GM19193 (cell line): ENCODE results near the gene GLYATL2.

Source experiments
- POLR2A ChIP-seq: IDR thresholded peaks from 4 replicates; pipeline ENCODE4 v1.6.1; 2011; ENCODE audit not compliant: insufficient read depth, insufficient read length; ENCODE audit errors: extremely low read depth

GLYATL2 gene

GRCh38 chr11:58829786-58830185 is 14.7 kb downstream of the GLYATL2 start:
- no peak for TF ChIP-seq POLR2A

GRCh38 chr11:58813693-58814092 is 30.8 kb downstream of the GLYATL2 start:
- TF ChIP-seq POLR2A: no peak

- no peak for TF ChIP-seq POLR2A
These were observed 33.0 kb downstream of the GLYATL2 start for GRCh38 chr11:58811499-58811898.

- no peak for TF ChIP-seq POLR2A
These were observed 37.2 kb downstream of the GLYATL2 start for GRCh38 chr11:58807343-58807742.

GRCh38 chr11:58805065-58805464 is 39.4 kb downstream of the GLYATL2 start:
- no peak for TF ChIP-seq POLR2A

- TF ChIP-seq POLR2A: no peak
These were observed 42.4 kb downstream of the GLYATL2 start for GRCh38 chr11:58801974-58802545.

- TF ChIP-seq POLR2A: no peak
These were observed 43.2 kb downstream of the GLYATL2 start for GRCh38 chr11:58801302-58801701.

- TF ChIP-seq POLR2A: no peak
These were observed 48.2 kb downstream of the GLYATL2 start for GRCh38 chr11:58796333-58796732.

- TF ChIP-seq POLR2A: no peak
These were observed 56.0 kb downstream of the GLYATL2 start for GRCh38 chr11:58788355-58789023.

- TF ChIP-seq POLR2A: no peak
These were observed 56.6 kb downstream of the GLYATL2 start for GRCh38 chr11:58787903-58788302.

GRCh38 chr11:58786693-58787092 is 57.8 kb downstream of the GLYATL2 start:
- no peak for TF ChIP-seq POLR2A

GRCh38 chr11:58784995-58785394 is 59.5 kb downstream of the GLYATL2 start:
- no peak for TF ChIP-seq POLR2A
